Measurements from ENCODE around the gene GNAL. TPM values are rescaled to one million over a fixed set of nuclear protein-coding genes. Genes with fewer than 3 reads are reported as not detected.
A peak's percentile ranks its signal among the peaks of the same experiment; 100 is the strongest.
"Not testable (repeated sequence)": the region's sequence is repeated elsewhere in the genome, so short reads cannot be mapped to it uniquely, and the experiment has no call there.

Gene GNAL
- total RNA-seq, 1 experiment from 2014 or later: 0.15 TPM

GRCh38 chr18:11850821-11851145, 161.7 kb downstream of the GNAL start:
- H3K9ac ChIP-seq (ENCODE audit: low read length): peak overlapping the region; percentile 94
- no peaks in the 10 kb centered on the region for H3K27me3 ChIP-seq (ENCODE audit: low read length)

GRCh38 chr18:11851146-11851805, 162.2 kb downstream of the GNAL start, which contains the start of gene CHMP1B:
CHMP1B (plus strand) TSS chr18:11851413; CDS start chr18:11851512, 99 bp downstream.
- intact Hi-C loops (cut with micrococcal nuclease): loop anchor here (2.0 to 5.0 kb wide), 5 partner anchors 22 to 119 kb away; partner anchors contain the start of gene MPPE1
- H3K36me3 ChIP-seq (ENCODE audit: low read depth, low read length): no peaks in the 10 kb centered on the region
- ATAC-seq (peak; percentile 84), DNase-seq (peak; percentile 97)
- H3K4me3 ChIP-seq (ENCODE audit: low read length): peak within 1 kb of the TSS; percentile 91
- H3K4me1 ChIP-seq (ENCODE audit: insufficient read depth, low read length): peaks cover 35% of the 10 kb centered on the region
- H3F3A ChIP-seq (ENCODE audit: low read length, unreplicated experiment): no peaks in the 10 kb centered on the region
- H3K9me3 ChIP-seq (ENCODE audit: low read length): no peaks in the 10 kb centered on the region
- H3K27ac ChIP-seq (ENCODE audit: low read length): peak within 1 kb of the TSS; percentile 96
- peaks cover 49% of the 10 kb centered on the region for H3K79me2 ChIP-seq (ENCODE audit: low read length)
- ChIA-PET POLR2A (ENCODE audit: unreplicated experiment) (interaction anchor here (1.0 kb wide), 1 partner anchor 8 kb away, joined by 4 read pairs; no protein-coding TSS in a partner anchor), CTCF (interaction anchor here (1.0 kb wide), 1 partner anchor 20 kb away, joined by 3 read pairs; no protein-coding TSS in a partner anchor)
- no TSS peak for BruUV-seq (replicated peaks)
- H3K9ac ChIP-seq (ENCODE audit: low read length): peak within 1 kb of the TSS; percentile 94
- no peaks in the 10 kb centered on the region for H3K27me3 ChIP-seq (ENCODE audit: low read length)
- H3K4me2 ChIP-seq (ENCODE audit: low read length): peak within 1 kb of the TSS; percentile 89
- H2AFZ ChIP-seq (ENCODE audit: low read length): peak within 1 kb of the TSS; percentile 58
- peaks cover 18% of the 10 kb centered on the region for H4K20me1 ChIP-seq (ENCODE audit: low read length)
- TF ChIP-seq EZH2 (IDR thresholded peaks at IDR 0.05; ENCODE audit: low read length, unreplicated experiment) (no peak), EZH2phosphoT487 (IDR thresholded peaks at IDR 0.05; ENCODE audit: borderline replicate concordance, low read length) (no peak), CTCF (conservative IDR thresholded peaks at IDR 0.05; ENCODE audit: low read depth, low read length) (no peak)
- no peaks in the 10 kb centered on the region for H3K9me2 ChIP-seq (replicated peaks; ENCODE audit: low read length)

More at GRCh38 chr18:11850821-11851145, 161.7 kb downstream of the GNAL start:
- BruUV-seq (replicated peaks): TSS peak; percentile 85
- no peaks in the 10 kb centered on the region for H3F3A ChIP-seq (ENCODE audit: low read length, unreplicated experiment)
- H4K20me1 ChIP-seq (ENCODE audit: low read length): peaks cover 18% of the 10 kb centered on the region
- peak overlapping the region; percentile 91 for H3K4me3 ChIP-seq (ENCODE audit: low read length)
- peak overlapping the region; percentile 96 for H3K27ac ChIP-seq (ENCODE audit: low read length)
- H3K4me2 ChIP-seq (ENCODE audit: low read length): peak overlapping the region; percentile 89
- CTCF ChIA-PET: interaction anchor here (1.0 kb wide), 1 partner anchor 21 kb away, joined by 3 read pairs; no protein-coding TSS in a partner anchor
- DNase-seq (no peak), ATAC-seq (peak; percentile 19)
- peak overlapping the region; percentile 58 for H2AFZ ChIP-seq (ENCODE audit: low read length)
- POLR2A ChIA-PET (ENCODE audit: unreplicated experiment): interaction anchor here (0.5 to 1.0 kb wide), 2 partner anchors 8 to 39 kb away, joined by 4 to 5 read pairs; no protein-coding TSS in a partner anchor
- no peaks in the 10 kb centered on the region for H3K36me3 ChIP-seq (ENCODE audit: low read depth, low read length)
- TF ChIP-seq EZH2 (IDR thresholded peaks at IDR 0.05; ENCODE audit: low read length, unreplicated experiment): no peak
- H3K9me3 ChIP-seq (ENCODE audit: low read length): no peaks in the 10 kb centered on the region
- H3K4me1 ChIP-seq (ENCODE audit: insufficient read depth, low read length): peaks cover 30% of the 10 kb centered on the region
- peaks cover 45% of the 10 kb centered on the region for H3K79me2 ChIP-seq (ENCODE audit: low read length)
- no peaks in the 10 kb centered on the region for H3K9me2 ChIP-seq (replicated peaks; ENCODE audit: low read length)
- intact Hi-C loops (cut with micrococcal nuclease): loop anchor here (1.0 to 5.0 kb wide), 6 partner anchors 10 to 118 kb away; partner anchors contain the start of gene MPPE1

DNA sequence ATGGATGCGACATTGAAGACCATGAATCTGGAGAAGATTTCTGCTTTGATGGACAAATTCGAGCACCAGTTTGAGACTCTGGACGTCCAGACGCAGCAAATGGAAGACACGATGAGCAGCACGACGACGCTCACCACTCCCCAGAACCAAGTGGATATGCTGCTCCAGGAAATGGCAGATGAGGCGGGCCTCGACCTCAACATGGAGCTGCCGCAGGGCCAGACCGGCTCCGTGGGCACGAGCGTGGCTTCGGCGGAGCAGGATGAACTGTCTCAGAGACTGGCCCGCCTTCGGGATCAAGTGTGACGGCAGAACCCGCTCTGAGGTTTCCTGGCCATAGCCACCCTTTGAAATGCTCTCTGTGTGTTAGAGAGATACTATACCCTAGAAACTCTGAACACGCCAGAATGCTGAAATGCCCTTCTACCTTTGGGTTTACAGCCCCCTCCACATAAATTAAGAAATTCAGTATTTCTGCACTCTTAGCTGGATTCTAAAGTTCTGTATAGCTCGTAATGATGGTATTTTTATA, 162.8 kb downstream of the GNAL start:
- peaks cover 41% of the 10 kb centered on the region for H3K4me1 ChIP-seq (ENCODE audit: insufficient read depth, low read length)
- H3K27ac ChIP-seq (ENCODE audit: low read length): peak overlapping the region; percentile 96
- DNase-seq (peak; percentile 41), ATAC-seq (peak; percentile 19)
- TF ChIP-seq EZH2 (IDR thresholded peaks at IDR 0.05; ENCODE audit: low read length, unreplicated experiment) (no peak), CTCF (conservative IDR thresholded peaks at IDR 0.05; ENCODE audit: low read depth, low read length) (no peak), EZH2phosphoT487 (IDR thresholded peaks at IDR 0.05; ENCODE audit: borderline replicate concordance, low read length) (no peak)
- peak overlapping the region; percentile 89 for H3K4me2 ChIP-seq (ENCODE audit: low read length)
- peak overlapping the region; percentile 91 for H3K4me3 ChIP-seq (ENCODE audit: low read length)
- ChIA-PET POLR2A (ENCODE audit: unreplicated experiment) (interaction anchor here (0.6 kb wide), 1 partner anchor 124 kb away, joined by 7 read pairs; no protein-coding TSS in a partner anchor), CTCF (interaction anchor here (1.0 kb wide), 1 partner anchor 19 kb away, joined by 3 read pairs; no protein-coding TSS in a partner anchor)
- no peaks in the 10 kb centered on the region for H3K27me3 ChIP-seq (ENCODE audit: low read length)
- H3K9me2 ChIP-seq (replicated peaks; ENCODE audit: low read length): no peaks in the 10 kb centered on the region
- peaks cover 50% of the 10 kb centered on the region for H3K79me2 ChIP-seq (ENCODE audit: low read length)
- H3K36me3 ChIP-seq (ENCODE audit: low read depth, low read length): no peaks in the 10 kb centered on the region
- H2AFZ ChIP-seq (ENCODE audit: low read length): no peak overlapping the region
- intact Hi-C loops (cut with micrococcal nuclease): loop anchor here (2.0 to 5.0 kb wide), 5 partner anchors 21 to 120 kb away; partner anchors contain the start of gene MPPE1
- H3K9ac ChIP-seq (ENCODE audit: low read length): peak overlapping the region; percentile 94
- H3K9me3 ChIP-seq (ENCODE audit: low read length): no peaks in the 10 kb centered on the region
- peaks cover 18% of the 10 kb centered on the region for H4K20me1 ChIP-seq (ENCODE audit: low read length)
- peaks cover 2% of the 10 kb centered on the region for H3F3A ChIP-seq (ENCODE audit: low read length, unreplicated experiment)
- TSS peak; percentile 81 for BruUV-seq (replicated peaks)

GRCh38 chr18:11854554-11854953, 165.5 kb downstream of the GNAL start:
- H3K36me3 ChIP-seq (ENCODE audit: low read depth, low read length); DNase-seq; ATAC-seq; H3K4me3 ChIP-seq (ENCODE audit: low read length); H3F3A ChIP-seq (ENCODE audit: low read length, unreplicated experiment); BruUV-seq (replicated peaks); POLR2A ChIA-PET (ENCODE audit: unreplicated experiment); H3K27me3 ChIP-seq (ENCODE audit: low read length); CTCF ChIA-PET; H2AFZ ChIP-seq (ENCODE audit: low read length); H3K9ac ChIP-seq (ENCODE audit: low read length); H3K9me2 ChIP-seq (replicated peaks; ENCODE audit: low read length); H3K9me3 ChIP-seq (ENCODE audit: low read length): not testable (repeated sequence)
- Histone ChIP-seq H4K20me1 (ENCODE audit: low read length) (peaks cover 18% of the 10 kb centered on the region), H3K27ac (ENCODE audit: low read length) (peak overlapping the region; percentile 96), H3K4me2 (ENCODE audit: low read length) (peak overlapping the region; percentile 89; the same call in 1 of the 2 replicates), H3K79me2 (ENCODE audit: low read length) (peaks cover 65% of the 10 kb centered on the region), H3K4me1 (ENCODE audit: insufficient read depth, low read length) (peaks cover 56% of the 10 kb centered on the region)
- intact Hi-C loops (cut with micrococcal nuclease): loop anchor here (5.0 kb wide), 1 partner anchor 122 kb away; no protein-coding TSS in a partner anchor
